HEK293 (cell line): ENCODE measurements around the gene PMCH.

ENCODE experiments used
- CTCF ChIA-PET: fragments of 350-600 bp; formaldehyde crosslinking; extraction: SDS; loops from one replicate; lab custom pipeline; 2021; ENCODE audit warnings: antibody characterized with exemption; lab: Yijun Ruan, JAX
- POLR2A ChIA-PET: fragments of 300-600 bp; formaldehyde crosslinking; extraction: SDS; loops from one replicate; lab custom pipeline; 2020; ENCODE audit warnings: antibody characterized with exemption, inconsistent platforms; lab: Yijun Ruan, JAX
- H3K27ac ChIP-seq: fragments of 200-500 bp; sonication (Bioruptor generic); 2 replicates; pipeline ENCODE4 v1.5.1; 2014; ENCODE audit warnings: low read depth, low read length, control low read depth, inconsistent platforms; ENCODE audit errors: extremely low read depth
- H3K36me3 ChIP-seq, 2 experiments: fragments of 200-500 bp in 1 of 2; sonication (Bioruptor generic) in 1 of 2; 1 replicate in 1 of 2; 2 replicates in 1 of 2; pipeline ENCODE4 v1.5.1; 2014 to 2017; ENCODE audit warnings: inconsistent platforms in 2 of 2, low read length in 2 of 2; ENCODE audit not compliant: control insufficient read depth in 2 of 2, insufficient read depth in 1 of 2
- H3K4me1 ChIP-seq: fragments of 200-500 bp; sonication (Bioruptor generic); 2 replicates; pipeline ENCODE4 v1.5.1; 2014; ENCODE audit warnings: mild to moderate bottlenecking, low read length, inconsistent platforms; ENCODE audit not compliant: control insufficient read depth, insufficient read depth
- H3K4me3 ChIP-seq: 2 replicates; pipeline ENCODE4 v1.5.1; 2011; ENCODE audit warnings: low read depth, mild to moderate bottlenecking, control low read depth, low read length, moderate library complexity
- H3K9me3 ChIP-seq: fragments of 200-500 bp; sonication (Bioruptor generic); 2 replicates; pipeline ENCODE4 v1.5.1; 2014; ENCODE audit warnings: low read depth, low read length, inconsistent platforms; ENCODE audit not compliant: control insufficient read depth, insufficient read depth
- HOXA7 ChIP-seq: sonication (generic); formaldehyde crosslinking; IDR thresholded peaks from 2 replicates; pipeline ENCODE4 v1.8.1; 2022; ENCODE audit warnings: missing genetic modification reagents, borderline replicate concordance
- ZEB2 ChIP-seq: fragments of 450-650 bp; formaldehyde crosslinking; IDR thresholded peaks from 2 replicates; pipeline ENCODE4 v1.5.1; 2016; ENCODE audit warnings: missing biosample characterization, missing genetic modification characterization
- ZIC2 ChIP-seq: fragments of 450-650 bp; formaldehyde crosslinking; IDR thresholded peaks from 2 replicates; pipeline ENCODE4 v1.5.1; 2016; ENCODE audit warnings: missing biosample characterization, missing genetic modification characterization
- ZNF175 ChIP-seq: fragments of 450-650 bp; formaldehyde crosslinking; IDR thresholded peaks from 2 replicates; pipeline ENCODE4 v1.5.1; 2016; ENCODE audit warnings: missing biosample characterization, missing genetic modification characterization
- ZNF202 ChIP-seq: fragments of 450-650 bp; formaldehyde crosslinking; IDR thresholded peaks from 2 replicates; pipeline ENCODE4 v1.5.1; 2016; ENCODE audit warnings: missing biosample characterization, missing genetic modification characterization, borderline replicate concordance
- ZNF23 ChIP-seq: fragments of 450-650 bp; formaldehyde crosslinking; IDR thresholded peaks from 2 replicates; pipeline ENCODE4 v1.5.1; 2016; ENCODE audit warnings: missing biosample characterization, missing genetic modification characterization, borderline replicate concordance
- ZNF324 ChIP-seq: fragments of 450-650 bp; formaldehyde crosslinking; IDR thresholded peaks from 2 replicates; pipeline ENCODE4 v1.5.1; 2016; ENCODE audit warnings: missing biosample characterization, missing genetic modification characterization
- ZNF341 ChIP-seq: fragments of 450-650 bp; formaldehyde crosslinking; IDR thresholded peaks from 2 replicates; pipeline ENCODE4; 2016; ENCODE audit warnings: low read depth, missing biosample characterization, missing genetic modification characterization
- ZNF350 ChIP-seq: fragments of 450-650 bp; formaldehyde crosslinking; IDR thresholded peaks from 2 replicates; pipeline ENCODE4 v1.5.0; 2017; ENCODE audit warnings: missing biosample characterization, mild to moderate bottlenecking, missing genetic modification characterization
- ZNF416 ChIP-seq: fragments of 450-650 bp; formaldehyde crosslinking; IDR thresholded peaks from 2 replicates; pipeline ENCODE4 v1.5.1; 2016; ENCODE audit warnings: missing biosample characterization, missing genetic modification characterization
- ZNF558 ChIP-seq: fragments of 450-650 bp; formaldehyde crosslinking; IDR thresholded peaks from 2 replicates; pipeline ENCODE4 v1.5.1; 2016; ENCODE audit warnings: missing biosample characterization, missing genetic modification characterization
- ZNF701 ChIP-seq: fragments of 450-650 bp; formaldehyde crosslinking; IDR thresholded peaks from 2 replicates; pipeline ENCODE4 v1.5.1; 2016; ENCODE audit warnings: missing biosample characterization, missing genetic modification characterization
- ZNF837 ChIP-seq: fragments of 450-650 bp; formaldehyde crosslinking; IDR thresholded peaks from 2 replicates; pipeline ENCODE4 v1.5.1; 2016; ENCODE audit warnings: missing biosample characterization, missing genetic modification characterization
- ZSCAN16 ChIP-seq: fragments of 450-650 bp; formaldehyde crosslinking; IDR thresholded peaks from 2 replicates; pipeline ENCODE4 v1.5.1; 2016; ENCODE audit warnings: missing biosample characterization, missing genetic modification characterization
- TF ChIP-seq, protein P1 (sequence below): fragments of 450-650 bp; formaldehyde crosslinking; optimal IDR thresholded peaks from 2 replicates; pipeline ENCODE3; 2016; ENCODE audit warnings: missing biosample characterization, mild to moderate bottlenecking, missing genetic modification characterization
- TF ChIP-seq, protein P2 (sequence below): fragments of 450-650 bp; IDR thresholded peaks from 2 replicates; pipeline ENCODE4 v1.5.1; 2018; ENCODE audit warnings: missing biosample characterization, mild to moderate bottlenecking, missing genetic modification characterization
- TF ChIP-seq, protein P3 (sequence below): fragments of 450-650 bp; formaldehyde crosslinking; IDR thresholded peaks from 2 replicates; pipeline ENCODE4; 2016; ENCODE audit warnings: missing biosample characterization, missing genetic modification characterization
- TF ChIP-seq, protein P4 (sequence below): fragments of 450-650 bp; formaldehyde crosslinking; IDR thresholded peaks from 2 replicates; pipeline ENCODE4 v1.5.1; 2016; ENCODE audit warnings: missing biosample characterization, missing genetic modification characterization, borderline replicate concordance
- TF ChIP-seq, protein P5 (sequence below): fragments of 450-650 bp; formaldehyde crosslinking; IDR thresholded peaks from 2 replicates; pipeline ENCODE4 v1.5.1; 2017; ENCODE audit warnings: missing biosample characterization, missing genetic modification characterization
- TF ChIP-seq, protein P6 (sequence below): fragments of 450-650 bp; formaldehyde crosslinking; IDR thresholded peaks from 2 replicates; pipeline ENCODE4 v1.5.1; 2016; ENCODE audit warnings: missing biosample characterization, missing genetic modification characterization
- TF ChIP-seq, protein P7 (sequence below): fragments of 450-650 bp; formaldehyde crosslinking; IDR thresholded peaks from 2 replicates; pipeline ENCODE4 v1.5.1; 2016; ENCODE audit warnings: missing biosample characterization, missing genetic modification characterization
- TF ChIP-seq, protein P8 (sequence below): sonication (generic); formaldehyde crosslinking; IDR thresholded peaks from 2 replicates; pipeline ENCODE4 v1.8.1; 2022; ENCODE audit warnings: mild to moderate bottlenecking, moderate library complexity, missing genetic modification reagents

The PMCH gene

DNA sequence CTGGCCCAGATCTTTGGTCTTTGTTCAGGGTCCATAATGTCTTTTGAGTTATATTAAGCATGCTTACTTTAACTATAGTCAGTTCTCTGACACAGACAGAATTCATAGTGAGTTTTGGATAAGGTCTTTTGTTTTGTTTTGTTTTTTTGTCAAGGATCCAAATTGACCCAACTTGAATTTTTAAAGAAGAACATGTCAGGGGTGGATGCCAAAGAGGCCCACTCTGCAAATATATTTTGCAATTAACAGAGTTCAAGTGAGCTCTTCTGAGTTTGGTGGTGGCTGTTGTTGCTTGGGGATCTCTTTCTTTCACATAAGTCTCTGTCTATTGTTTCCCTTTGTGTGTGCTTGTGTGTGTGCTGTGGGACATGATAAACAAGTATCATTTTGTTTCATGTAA lies 34.4 kb upstream of the PMCH start (continued):
- TF ChIP-seq, protein P1, sequence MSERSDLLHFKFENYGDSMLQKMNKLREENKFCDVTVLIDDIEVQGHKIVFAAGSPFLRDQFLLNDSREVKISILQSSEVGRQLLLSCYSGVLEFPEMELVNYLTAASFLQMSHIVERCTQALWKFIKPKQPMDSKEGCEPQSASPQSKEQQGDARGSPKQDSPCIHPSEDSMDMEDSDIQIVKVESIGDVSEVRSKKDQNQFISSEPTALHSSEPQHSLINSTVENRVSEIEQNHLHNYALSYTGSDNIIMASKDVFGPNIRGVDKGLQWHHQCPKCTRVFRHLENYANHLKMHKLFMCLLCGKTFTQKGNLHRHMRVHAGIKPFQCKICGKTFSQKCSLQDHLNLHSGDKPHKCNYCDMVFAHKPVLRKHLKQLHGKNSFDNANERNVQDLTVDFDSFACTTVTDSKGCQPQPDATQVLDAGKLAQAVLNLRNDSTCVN (tag by site-specific recombination), result no peak
- TF ChIP-seq, protein P2, sequence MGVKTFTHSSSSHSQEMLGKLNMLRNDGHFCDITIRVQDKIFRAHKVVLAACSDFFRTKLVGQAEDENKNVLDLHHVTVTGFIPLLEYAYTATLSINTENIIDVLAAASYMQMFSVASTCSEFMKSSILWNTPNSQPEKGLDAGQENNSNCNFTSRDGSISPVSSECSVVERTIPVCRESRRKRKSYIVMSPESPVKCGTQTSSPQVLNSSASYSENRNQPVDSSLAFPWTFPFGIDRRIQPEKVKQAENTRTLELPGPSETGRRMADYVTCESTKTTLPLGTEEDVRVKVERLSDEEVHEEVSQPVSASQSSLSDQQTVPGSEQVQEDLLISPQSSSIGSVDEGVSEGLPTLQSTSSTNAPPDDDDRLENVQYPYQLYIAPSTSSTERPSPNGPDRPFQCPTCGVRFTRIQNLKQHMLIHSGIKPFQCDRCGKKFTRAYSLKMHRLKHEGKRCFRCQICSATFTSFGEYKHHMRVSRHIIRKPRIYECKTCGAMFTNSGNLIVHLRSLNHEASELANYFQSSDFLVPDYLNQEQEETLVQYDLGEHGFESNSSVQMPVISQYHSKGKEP (tag by site-specific recombination), result no peak
- no peak for TF ChIP-seq ZNF202 (tag by site-specific recombination)
- TF ChIP-seq, protein P3, sequence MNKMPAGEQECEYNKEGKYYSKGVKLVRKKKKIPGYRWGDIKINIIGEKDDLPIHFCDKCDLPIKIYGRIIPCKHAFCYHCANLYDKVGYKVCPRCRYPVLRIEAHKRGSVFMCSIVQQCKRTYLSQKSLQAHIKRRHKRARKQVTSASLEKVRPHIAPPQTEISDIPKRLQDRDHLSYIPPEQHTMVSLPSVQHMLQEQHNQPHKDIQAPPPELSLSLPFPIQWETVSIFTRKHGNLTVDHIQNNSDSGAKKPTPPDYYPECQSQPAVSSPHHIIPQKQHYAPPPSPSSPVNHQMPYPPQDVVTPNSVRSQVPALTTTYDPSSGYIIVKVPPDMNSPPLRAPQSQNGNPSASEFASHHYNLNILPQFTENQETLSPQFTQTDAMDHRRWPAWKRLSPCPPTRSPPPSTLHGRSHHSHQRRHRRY (tag by site-specific recombination), result no peak
- TF ChIP-seq ZNF416 (tag by site-specific recombination), result no peak
- TF ChIP-seq HOXA7 (CRISPR knock-in tag), result no peak
- TF ChIP-seq ZNF23, result no peak
- TF ChIP-seq ZEB2 (tag by site-specific recombination), result no peak
- no peak for TF ChIP-seq ZNF837 (tag by site-specific recombination)

DNA sequence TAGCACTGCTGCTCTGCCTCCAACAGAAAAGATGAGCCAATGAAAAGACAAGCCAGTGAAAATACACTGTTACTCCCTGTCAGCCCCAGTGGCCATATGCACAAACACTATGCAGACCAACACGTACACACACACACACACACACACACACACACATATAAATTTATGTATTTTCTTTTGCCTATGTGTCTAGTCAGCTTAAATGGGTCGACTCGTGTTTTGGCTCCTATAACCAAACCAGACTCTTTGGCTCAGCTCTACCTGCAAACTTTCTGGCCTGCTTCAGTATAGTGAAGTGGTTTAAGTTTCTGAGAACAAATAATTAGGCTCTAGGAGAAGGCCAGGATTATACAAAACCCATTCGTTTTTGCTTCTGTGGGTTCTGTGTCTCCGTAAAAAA lies 30.3 kb upstream of the PMCH start:
- CTCF ChIA-PET, result interaction anchor here (1.2 kb wide), 1 partner anchor 14 kb away, joined by 3 read pairs; no protein-coding TSS in a partner anchor
- no peaks in the 10 kb centered on the region for H3K36me3 ChIP-seq
- POLR2A ChIA-PET, result no interaction called here
- no peak for TF ChIP-seq ZNF350 (tag by site-specific recombination)
- no peak for TF ChIP-seq ZNF175 (tag by site-specific recombination)
- TF ChIP-seq, protein P4, sequence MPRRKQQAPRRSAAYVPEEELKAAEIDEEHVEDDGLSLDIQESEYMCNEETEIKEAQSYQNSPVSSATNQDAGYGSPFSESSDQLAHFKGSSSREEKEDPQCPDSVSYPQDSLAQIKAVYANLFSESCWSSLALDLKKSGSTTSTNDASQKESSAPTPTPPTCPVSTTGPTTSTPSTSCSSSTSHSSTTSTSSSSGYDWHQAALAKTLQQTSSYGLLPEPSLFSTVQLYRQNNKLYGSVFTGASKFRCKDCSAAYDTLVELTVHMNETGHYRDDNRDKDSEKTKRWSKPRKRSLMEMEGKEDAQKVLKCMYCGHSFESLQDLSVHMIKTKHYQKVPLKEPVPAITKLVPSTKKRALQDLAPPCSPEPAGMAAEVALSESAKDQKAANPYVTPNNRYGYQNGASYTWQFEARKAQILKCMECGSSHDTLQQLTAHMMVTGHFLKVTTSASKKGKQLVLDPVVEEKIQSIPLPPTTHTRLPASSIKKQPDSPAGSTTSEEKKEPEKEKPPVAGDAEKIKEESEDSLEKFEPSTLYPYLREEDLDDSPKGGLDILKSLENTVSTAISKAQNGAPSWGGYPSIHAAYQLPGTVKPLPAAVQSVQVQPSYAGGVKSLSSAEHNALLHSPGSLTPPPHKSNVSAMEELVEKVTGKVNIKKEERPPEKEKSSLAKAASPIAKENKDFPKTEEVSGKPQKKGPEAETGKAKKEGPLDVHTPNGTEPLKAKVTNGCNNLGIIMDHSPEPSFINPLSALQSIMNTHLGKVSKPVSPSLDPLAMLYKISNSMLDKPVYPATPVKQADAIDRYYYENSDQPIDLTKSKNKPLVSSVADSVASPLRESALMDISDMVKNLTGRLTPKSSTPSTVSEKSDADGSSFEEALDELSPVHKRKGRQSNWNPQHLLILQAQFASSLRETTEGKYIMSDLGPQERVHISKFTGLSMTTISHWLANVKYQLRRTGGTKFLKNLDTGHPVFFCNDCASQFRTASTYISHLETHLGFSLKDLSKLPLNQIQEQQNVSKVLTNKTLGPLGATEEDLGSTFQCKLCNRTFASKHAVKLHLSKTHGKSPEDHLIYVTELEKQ (tag by site-specific recombination), result no peak
- TF ChIP-seq, protein P5, sequence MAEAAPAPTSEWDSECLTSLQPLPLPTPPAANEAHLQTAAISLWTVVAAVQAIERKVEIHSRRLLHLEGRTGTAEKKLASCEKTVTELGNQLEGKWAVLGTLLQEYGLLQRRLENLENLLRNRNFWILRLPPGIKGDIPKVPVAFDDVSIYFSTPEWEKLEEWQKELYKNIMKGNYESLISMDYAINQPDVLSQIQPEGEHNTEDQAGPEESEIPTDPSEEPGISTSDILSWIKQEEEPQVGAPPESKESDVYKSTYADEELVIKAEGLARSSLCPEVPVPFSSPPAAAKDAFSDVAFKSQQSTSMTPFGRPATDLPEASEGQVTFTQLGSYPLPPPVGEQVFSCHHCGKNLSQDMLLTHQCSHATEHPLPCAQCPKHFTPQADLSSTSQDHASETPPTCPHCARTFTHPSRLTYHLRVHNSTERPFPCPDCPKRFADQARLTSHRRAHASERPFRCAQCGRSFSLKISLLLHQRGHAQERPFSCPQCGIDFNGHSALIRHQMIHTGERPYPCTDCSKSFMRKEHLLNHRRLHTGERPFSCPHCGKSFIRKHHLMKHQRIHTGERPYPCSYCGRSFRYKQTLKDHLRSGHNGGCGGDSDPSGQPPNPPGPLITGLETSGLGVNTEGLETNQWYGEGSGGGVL, result no peak
- TF ChIP-seq, protein P6, sequence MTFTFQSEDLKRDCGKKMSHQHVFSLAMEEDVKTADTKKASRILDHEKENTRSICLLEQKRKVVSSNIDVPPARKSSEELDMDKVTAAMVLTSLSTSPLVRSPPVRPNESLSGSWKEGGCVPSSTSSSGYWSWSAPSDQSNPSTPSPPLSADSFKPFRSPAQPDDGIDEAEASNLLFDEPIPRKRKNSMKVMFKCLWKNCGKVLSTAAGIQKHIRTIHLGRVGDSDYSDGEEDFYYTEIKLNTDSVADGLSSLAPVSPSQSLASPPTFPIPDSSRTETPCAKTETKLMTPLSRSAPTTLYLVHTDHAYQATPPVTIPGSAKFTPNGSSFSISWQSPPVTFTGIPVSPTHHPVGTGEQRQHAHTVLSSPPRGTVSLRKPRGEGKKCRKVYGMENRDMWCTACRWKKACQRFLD, result no peak
- no peak for TF ChIP-seq ZIC2 (tag by site-specific recombination)
- TF ChIP-seq ZNF558, result no peak
- TF ChIP-seq, protein P2 (tag by site-specific recombination), result no peak
- no peak for TF ChIP-seq ZNF701 (tag by site-specific recombination)
- no peak for TF ChIP-seq ZSCAN16
- TF ChIP-seq ZNF341 (tag by site-specific recombination), result no peak
- TF ChIP-seq, protein P7, sequence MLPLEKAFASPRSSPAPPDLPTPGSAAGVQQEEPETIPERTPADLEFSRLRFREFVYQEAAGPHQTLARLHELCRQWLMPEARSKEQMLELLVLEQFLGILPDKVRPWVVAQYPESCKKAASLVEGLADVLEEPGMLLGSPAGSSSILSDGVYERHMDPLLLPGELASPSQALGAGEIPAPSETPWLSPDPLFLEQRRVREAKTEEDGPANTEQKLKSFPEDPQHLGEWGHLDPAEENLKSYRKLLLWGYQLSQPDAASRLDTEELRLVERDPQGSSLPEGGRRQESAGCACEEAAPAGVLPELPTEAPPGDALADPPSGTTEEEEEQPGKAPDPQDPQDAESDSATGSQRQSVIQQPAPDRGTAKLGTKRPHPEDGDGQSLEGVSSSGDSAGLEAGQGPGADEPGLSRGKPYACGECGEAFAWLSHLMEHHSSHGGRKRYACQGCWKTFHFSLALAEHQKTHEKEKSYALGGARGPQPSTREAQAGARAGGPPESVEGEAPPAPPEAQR (tag by site-specific recombination), result no peak
- TF ChIP-seq ZNF324 (tag by site-specific recombination), result no peak
- TF ChIP-seq, protein P8, sequence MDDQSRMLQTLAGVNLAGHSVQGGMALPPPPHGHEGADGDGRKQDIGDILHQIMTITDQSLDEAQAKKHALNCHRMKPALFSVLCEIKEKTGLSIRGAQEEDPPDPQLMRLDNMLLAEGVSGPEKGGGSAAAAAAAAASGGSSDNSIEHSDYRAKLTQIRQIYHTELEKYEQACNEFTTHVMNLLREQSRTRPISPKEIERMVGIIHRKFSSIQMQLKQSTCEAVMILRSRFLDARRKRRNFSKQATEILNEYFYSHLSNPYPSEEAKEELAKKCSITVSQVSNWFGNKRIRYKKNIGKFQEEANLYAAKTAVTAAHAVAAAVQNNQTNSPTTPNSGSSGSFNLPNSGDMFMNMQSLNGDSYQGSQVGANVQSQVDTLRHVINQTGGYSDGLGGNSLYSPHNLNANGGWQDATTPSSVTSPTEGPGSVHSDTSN (CRISPR knock-in tag), result no peak

More for the DNA sequence above, 30.3 kb upstream of the PMCH start:
- Histone ChIP-seq H3K4me3 (no peak overlapping the region), H3K9me3 (no peaks in the 10 kb centered on the region), H3K27ac (no peak overlapping the region), H3K4me1 (no peaks in the 10 kb centered on the region)
